H9 (cell line): Measurements from ENCODE around the gene MICAL3. TPM values are rescaled to one million over a fixed set of nuclear protein-coding genes. Genes with fewer than 3 reads are reported as not detected.

ENCODE experiments used
- DNase-seq: peaks from one replicate; pipeline ENCODE4 v3.0.0-alpha.2; 2017
- H2AFZ ChIP-seq: one replicate; pipeline ENCODE4 v1.6.1; 2013; ENCODE audit warnings: mild to moderate bottlenecking, low read length, control low read depth, moderate library complexity
- H2AK5ac ChIP-seq: 2 replicates; pipeline ENCODE4 v1.6.1; 2013; ENCODE audit warnings: low read length, control low read depth, mixed read lengths; ENCODE audit not compliant: insufficient read length
- H2BK120ac ChIP-seq: one replicate; pipeline ENCODE4 v1.6.1; 2013; ENCODE audit warnings: low read depth, mild to moderate bottlenecking, low read length, control low read depth, inconsistent platforms; ENCODE audit not compliant: poor library complexity, severe bottlenecking
- H2BK12ac ChIP-seq: 2 replicates; pipeline ENCODE4 v1.6.1; 2013; ENCODE audit warnings: low read length, control low read depth, mixed read lengths, low read depth; ENCODE audit not compliant: insufficient read length
- H2BK15ac ChIP-seq: 2 replicates; pipeline ENCODE4 v1.6.1; 2013; ENCODE audit warnings: low read depth, low read length, control low read depth
- H2BK20ac ChIP-seq: one replicate; pipeline ENCODE4 v1.6.1; 2013; ENCODE audit warnings: low read depth, mild to moderate bottlenecking, low read length, control low read depth, inconsistent platforms; ENCODE audit not compliant: poor library complexity, severe bottlenecking
- H2BK5ac ChIP-seq: 2 replicates; pipeline ENCODE4 v1.6.1; 2013; ENCODE audit warnings: low read length, control low read depth, mixed read lengths; ENCODE audit not compliant: insufficient read length
- H3K14ac ChIP-seq: 2 replicates; pipeline ENCODE4 v1.6.1; 2013; ENCODE audit warnings: low read length, control low read depth; ENCODE audit not compliant: insufficient read depth
- H3K18ac ChIP-seq: 2 replicates; pipeline ENCODE4 v1.6.1; 2013; ENCODE audit warnings: low read depth, mild to moderate bottlenecking, mixed read lengths, low read length, control low read depth; ENCODE audit not compliant: insufficient read length
- H3K23ac ChIP-seq: 2 replicates; pipeline ENCODE4 v1.6.1; 2013; ENCODE audit warnings: low read length, control low read depth, mixed read lengths, low read depth; ENCODE audit not compliant: insufficient read length
- H3K23me2 ChIP-seq: 2 replicates; pipeline ENCODE4 v1.6.1; 2013; ENCODE audit warnings: low read depth, mild to moderate bottlenecking, mixed read lengths, low read length, control low read depth; ENCODE audit not compliant: insufficient read length, poor library complexity, severe bottlenecking
- H3K27ac ChIP-seq: 2 replicates; pipeline ENCODE4 v1.5.1; 2013; ENCODE audit warnings: low read length, control low read depth, mixed read lengths, low read depth; ENCODE audit not compliant: insufficient read length
- H3K27me3 ChIP-seq: 2 replicates; pipeline ENCODE4 v1.6.1; 2013; ENCODE audit warnings: low read length, control low read depth, inconsistent platforms; ENCODE audit not compliant: insufficient read depth
- H3K4ac ChIP-seq: 2 replicates; pipeline ENCODE4 v1.6.1; 2013; ENCODE audit warnings: low read depth, mild to moderate bottlenecking, control low read depth, inconsistent platforms, low read length, moderate library complexity
- H3K4me1 ChIP-seq: 2 replicates; pipeline ENCODE4 v1.6.1; 2013; ENCODE audit warnings: low read length, control low read depth, inconsistent platforms; ENCODE audit not compliant: insufficient read depth
- H3K4me2 ChIP-seq: 2 replicates; pipeline ENCODE4 v1.6.1; 2013; ENCODE audit warnings: low read length, control low read depth, mixed read lengths; ENCODE audit not compliant: insufficient read length, insufficient read depth
- H3K56ac ChIP-seq: 2 replicates; pipeline ENCODE4 v1.6.1; 2013; ENCODE audit warnings: low read depth, mild to moderate bottlenecking, mixed read lengths, low read length, control low read depth; ENCODE audit not compliant: insufficient read length
- H3K79me1 ChIP-seq: 2 replicates; pipeline ENCODE4 v1.6.1; 2013; ENCODE audit warnings: low read depth, mild to moderate bottlenecking, moderate library complexity, low read length, control low read depth, inconsistent platforms; ENCODE audit not compliant: insufficient read depth, poor library complexity, severe bottlenecking
- H3K79me2 ChIP-seq: 2 replicates; pipeline ENCODE4 v1.6.1; 2013; ENCODE audit warnings: low read length, control low read depth, inconsistent platforms; ENCODE audit not compliant: insufficient read depth
- H3K9ac ChIP-seq: 2 replicates; pipeline ENCODE4 v1.6.1; 2013; ENCODE audit warnings: low read length, control low read depth, mixed read lengths; ENCODE audit not compliant: insufficient read length; ENCODE audit errors: extremely low read depth
- H3K9me3 ChIP-seq: one replicate; pipeline ENCODE4 v1.6.1; 2013; ENCODE audit warnings: low read depth, low read length, inconsistent platforms; ENCODE audit not compliant: control insufficient read depth
- H3T11ph ChIP-seq: one replicate; pipeline ENCODE4 v1.6.1; 2013; ENCODE audit warnings: mild to moderate bottlenecking, low read length, control low read depth, inconsistent platforms
- H4K20me1 ChIP-seq: one replicate; pipeline ENCODE4 v1.6.1; 2013; ENCODE audit not compliant: control insufficient read depth, insufficient read length, insufficient read depth
- H4K5ac ChIP-seq: 2 replicates; pipeline ENCODE4 v1.6.1; 2013; ENCODE audit warnings: low read depth, mild to moderate bottlenecking, mixed read lengths, low read length, control low read depth; ENCODE audit not compliant: insufficient read length
- H4K8ac ChIP-seq: replicated peaks from 2 replicates; pipeline ENCODE4 v1.6.1; 2013; ENCODE audit warnings: low read length, control low read depth, mixed read lengths, low read depth; ENCODE audit not compliant: insufficient read length
- H4K91ac ChIP-seq: 2 replicates; pipeline ENCODE4 v1.6.1; 2013; ENCODE audit warnings: low read depth, mild to moderate bottlenecking, moderate library complexity, mixed read lengths, low read length, control low read depth; ENCODE audit not compliant: insufficient read length
- H3K27ac Mint-ChIP-seq, 3 experiments: 2 replicates in 2 of 3; 3 replicates in 1 of 3; pipeline ENCODE4 v1.8.0; 2020 to 2021; ENCODE audit warnings: mixed read lengths in 3 of 3, mild to moderate bottlenecking in 1 of 3, moderate library complexity in 1 of 3
- H3K27me3 Mint-ChIP-seq: 2 replicates; pipeline ENCODE4 v1.8.0; 2021; ENCODE audit warnings: low read depth, mild to moderate bottlenecking, moderate library complexity, mixed read lengths
- H3K36me3 Mint-ChIP-seq, 3 experiments: 2 replicates in 2 of 3; 3 replicates in 1 of 3; pipeline ENCODE4 v1.8.0; 2020 to 2021; ENCODE audit warnings: low read depth in 3 of 3, mixed read lengths in 3 of 3; ENCODE audit not compliant: insufficient read depth in 1 of 3
- H3K4me1 Mint-ChIP-seq, 2 experiments: 2 replicates each; pipeline ENCODE4 v1.8.0; 2020; ENCODE audit warnings: mixed read lengths in 2 of 2
- H3K4me3 Mint-ChIP-seq, 2 experiments: 2 replicates in 1 of 2; 3 replicates in 1 of 2; pipeline ENCODE4 v1.8.0; 2020 to 2021; ENCODE audit warnings: mild to moderate bottlenecking in 2 of 2, mixed read lengths in 2 of 2, moderate library complexity in 1 of 2
- H3K9me3 Mint-ChIP-seq, 2 experiments: 2 replicates in 1 of 2; 3 replicates in 1 of 2; pipeline ENCODE4 v1.8.0; 2020; ENCODE audit warnings: mild to moderate bottlenecking in 2 of 2, mixed read lengths in 2 of 2, moderate library complexity in 1 of 2
- CTCF ChIP-seq: fragments of 200-600 bp; sonication (generic); conservative IDR thresholded peaks from 3 replicates; pipeline ENCODE4 v1.8.0; 2021; ENCODE audit warnings: antibody characterized with exemption, mild to moderate bottlenecking
- WGBS: extraction: QIAGEN DNeasy Blood & Tissue Kit; methylation state at CpG from one replicate; pipeline ENCODE4 v1.1.7; 2013; ENCODE audit warnings: missing lambda C conversion rate, low lambda C conversion rate, mixed read lengths; ENCODE audit not compliant: insufficient read length; ENCODE audit errors: extremely low coverage; 5-methylcytosine and 5-hydroxymethylcytosine counted together
- total RNA-seq: library from RNA; stranded (reverse); gene quantifications from 2 replicates; pipeline ENCODE4 v1.2.1, GENCODE V29; 2021

The MICAL3 gene
- total RNA-seq, 1 experiment from 2014 or later = 50.2 TPM

GRCh38 chr22:17911887-17912286 is 112.5 kb downstream of the MICAL3 start:
- no peak overlapping the region for H2BK120ac ChIP-seq
- H2BK12ac ChIP-seq = no peak overlapping the region
- no peak overlapping the region for H2BK15ac ChIP-seq
- no peaks in the 10 kb centered on the region for H3K27me3 Mint-ChIP-seq
- WGBS = no CpG with 5 or more reads among the region's 4 CpGs
- no peaks in the 10 kb centered on the region for H3K79me1 ChIP-seq
- H3K27ac Mint-ChIP-seq = no peak overlapping the region
- peaks cover 0 to 5% (median 2%) of the 10 kb centered on the region in 3 experiments; a peak in 3 of 7 replicates for H3K36me3 Mint-ChIP-seq
- H2AK5ac ChIP-seq = no peak overlapping the region
- no peak overlapping the region for H2BK20ac ChIP-seq
- H3K23ac ChIP-seq = no peak overlapping the region
- H3K23me2 ChIP-seq = no peaks in the 10 kb centered on the region
- no peaks in the 10 kb centered on the region for H3K9me3 ChIP-seq
- H4K20me1 ChIP-seq = no peaks in the 10 kb centered on the region
- H2BK5ac ChIP-seq = no peak overlapping the region
- no peak overlapping the region for H3K4me3 Mint-ChIP-seq
- no peak overlapping the region for H4K91ac ChIP-seq
- no peak overlapping the region for H2AFZ ChIP-seq
- H3K79me2 ChIP-seq = peaks cover 3% of the 10 kb centered on the region; the same call in 1 of the 2 replicates
- no peak overlapping the region for H3T11ph ChIP-seq
- H3K9ac ChIP-seq = no peak overlapping the region
- no peak overlapping the region for H3K27ac ChIP-seq
- H3K4me1 Mint-ChIP-seq = peaks cover 29 to 36% of the 10 kb centered on the region in 2 experiments
- H3K18ac ChIP-seq = no peak overlapping the region
- no peak for DNase-seq
- H4K5ac ChIP-seq = no peak overlapping the region
- peaks cover 4% of the 10 kb centered on the region; the same call in 1 of the 2 replicates for H3K4me1 ChIP-seq
- no peak overlapping the region for H3K14ac ChIP-seq
- TF ChIP-seq CTCF = no peak
- H3K4ac ChIP-seq = no peak overlapping the region
- no peaks in the 10 kb centered on the region for H3K9me3 Mint-ChIP-seq
- no peak overlapping the region for H4K8ac ChIP-seq
- H3K4me2 ChIP-seq = no peak overlapping the region
- H3K56ac ChIP-seq = no peak overlapping the region
- H3K27me3 ChIP-seq = no peaks in the 10 kb centered on the region
